Loucy (cell line): ENCODE measurements around the gene PSORS1C2.

Experiments used
- H2AFZ ChIP-seq: fragments of 200-600 bp; sonication (generic); 2 replicates; pipeline ENCODE4 v1.6.0; 2016; ENCODE audit warnings: antibody characterized with exemption, mild to moderate bottlenecking, low read length, moderate library complexity
- H3F3A ChIP-seq: fragments of 200-600 bp; 2 replicates; pipeline ENCODE4 v1.6.0; 2016; ENCODE audit warnings: antibody characterized with exemption, low read depth, mild to moderate bottlenecking
- H3K27me3 ChIP-seq: fragments of 200-600 bp; sonication (generic); 2 replicates; pipeline ENCODE4 v1.6.1; 2014; ENCODE audit warnings: low read length, mild to moderate bottlenecking; ENCODE audit not compliant: insufficient read depth, poor library complexity, severe bottlenecking
- H3K36me3 ChIP-seq: fragments of 200-600 bp; sonication (generic); 2 replicates; pipeline ENCODE4 v1.6.1; 2016; ENCODE audit warnings: low read length; ENCODE audit not compliant: insufficient read depth
- H3K4me1 ChIP-seq: fragments of 200-600 bp; sonication (generic); 2 replicates; pipeline ENCODE4 v1.5.1; 2014; ENCODE audit warnings: low read length, mild to moderate bottlenecking; ENCODE audit not compliant: insufficient read depth, poor library complexity, severe bottlenecking
- H3K4me2 ChIP-seq: fragments of 200-600 bp; sonication (generic); 2 replicates; pipeline ENCODE4 v1.6.0; 2014; ENCODE audit warnings: antibody characterized with exemption, low read length, low read depth, mild to moderate bottlenecking; ENCODE audit not compliant: poor library complexity, severe bottlenecking
- H3K4me3 ChIP-seq: fragments of 200-600 bp; sonication (generic); 2 replicates; pipeline ENCODE4 v1.5.1; 2014; ENCODE audit warnings: low read length, mild to moderate bottlenecking, mixed read lengths; ENCODE audit not compliant: poor library complexity, severe bottlenecking
- H3K79me2 ChIP-seq: fragments of 200-600 bp; sonication (generic); 2 replicates; pipeline ENCODE4 v1.6.1; 2014; ENCODE audit warnings: low read length; ENCODE audit not compliant: insufficient read depth
- H3K9ac ChIP-seq: fragments of 200-600 bp; sonication (generic); 2 replicates; pipeline ENCODE4 v1.6.0; 2014; ENCODE audit warnings: mild to moderate bottlenecking, low read depth, low read length, moderate library complexity; ENCODE audit not compliant: poor library complexity, severe bottlenecking
- H3K9me2 ChIP-seq: fragments of 200-600 bp; sonication (generic); replicated peaks from 2 replicates; pipeline ENCODE4 v1.6.1; 2016; ENCODE audit warnings: low read depth, low read length, mixed read lengths
- H3K9me3 ChIP-seq: fragments of 200-600 bp; sonication (generic); 2 replicates; pipeline ENCODE4 v1.6.1; 2014; ENCODE audit warnings: mild to moderate bottlenecking, antibody characterized with exemption, low read length, low read depth; ENCODE audit not compliant: insufficient read depth
- H4K20me1 ChIP-seq: fragments of 200-600 bp; sonication (generic); 2 replicates; pipeline ENCODE4 v1.6.0; 2014; ENCODE audit warnings: antibody characterized with exemption, low read length, mild to moderate bottlenecking; ENCODE audit not compliant: insufficient read depth, poor library complexity, severe bottlenecking
- CTCF ChIP-seq: fragments of 200-600 bp; sonication (generic); conservative IDR thresholded peaks from 2 replicates; pipeline ENCODE4 v1.5.1; 2014; ENCODE audit warnings: mild to moderate bottlenecking, antibody characterized with exemption, low read length
- EZH2phosphoT487 ChIP-seq: fragments of 200-600 bp; IDR thresholded peaks from 2 replicates; pipeline ENCODE4 v1.6.1; 2018; ENCODE audit warnings: antibody characterized with exemption, mild to moderate bottlenecking, moderate library complexity, borderline replicate concordance

Gene PSORS1C2

GRCh38 chr6:31144296-31144969 is 5.6 kb upstream of the PSORS1C2 start:
- no peak for TF ChIP-seq EZH2phosphoT487
- no peak for TF ChIP-seq CTCF
- H3K36me3 ChIP-seq = no peaks in the 10 kb centered on the region
- no peak overlapping the region for H3K4me2 ChIP-seq
- H3K4me1 ChIP-seq = no peaks in the 10 kb centered on the region
- no peaks in the 10 kb centered on the region for H4K20me1 ChIP-seq
- H3K9ac ChIP-seq = no peak overlapping the region
- H2AFZ ChIP-seq = no peak overlapping the region
- no peaks in the 10 kb centered on the region for H3K27me3 ChIP-seq
- no peaks in the 10 kb centered on the region for H3K79me2 ChIP-seq
- no peak overlapping the region for H3K4me3 ChIP-seq
- H3F3A ChIP-seq = no peaks in the 10 kb centered on the region
- H3K9me3 ChIP-seq = no peaks in the 10 kb centered on the region
- no peaks in the 10 kb centered on the region for H3K9me2 ChIP-seq

GRCh38 chr6:31143148-31143547 is 4.3 kb upstream of the PSORS1C2 start:
- no peak overlapping the region for H3K4me3 ChIP-seq
- H3K9me3 ChIP-seq = no peaks in the 10 kb centered on the region
- H3K9ac ChIP-seq = no peak overlapping the region
- H3K4me1 ChIP-seq = no peaks in the 10 kb centered on the region
- H3K27me3 ChIP-seq = no peaks in the 10 kb centered on the region
- H2AFZ ChIP-seq = no peak overlapping the region
- TF ChIP-seq EZH2phosphoT487 = no peak
- H4K20me1 ChIP-seq = no peaks in the 10 kb centered on the region
- no peaks in the 10 kb centered on the region for H3K36me3 ChIP-seq
- no peaks in the 10 kb centered on the region for H3F3A ChIP-seq
- H3K79me2 ChIP-seq = no peaks in the 10 kb centered on the region
- H3K9me2 ChIP-seq = no peaks in the 10 kb centered on the region
- no peak overlapping the region for H3K4me2 ChIP-seq

- no peak overlapping the region for H2AFZ ChIP-seq
- no peaks in the 10 kb centered on the region for H3K36me3 ChIP-seq
- H3K4me1 ChIP-seq = peaks cover 3% of the 10 kb centered on the region
- no peak overlapping the region for H3K4me3 ChIP-seq
- H3K4me2 ChIP-seq = no peak overlapping the region
- H3K27me3 ChIP-seq = no peaks in the 10 kb centered on the region
- H3F3A ChIP-seq = no peaks in the 10 kb centered on the region
- no peaks in the 10 kb centered on the region for H3K79me2 ChIP-seq
- TF ChIP-seq CTCF (no peak), EZH2phosphoT487 (no peak)
- H3K9me3 ChIP-seq = no peaks in the 10 kb centered on the region
- H3K9ac ChIP-seq = no peak overlapping the region
- H4K20me1 ChIP-seq = no peaks in the 10 kb centered on the region
- no peaks in the 10 kb centered on the region for H3K9me2 ChIP-seq
Measured at GRCh38 chr6:31142361-31142761, 3.5 kb upstream of the PSORS1C2 start.

GRCh38 chr6:31140643-31141042 is 1.8 kb upstream of the PSORS1C2 start:
- no peak overlapping the region for H3K4me2 ChIP-seq
- H3K4me3 ChIP-seq = no peak overlapping the region
- H3F3A ChIP-seq = no peaks in the 10 kb centered on the region
- TF ChIP-seq EZH2phosphoT487 (no peak), CTCF (no peak)
- no peak overlapping the region for H3K9ac ChIP-seq
- H3K4me1 ChIP-seq = peaks cover 3% of the 10 kb centered on the region
- no peaks in the 10 kb centered on the region for H3K27me3 ChIP-seq
- no peaks in the 10 kb centered on the region for H4K20me1 ChIP-seq
- H3K79me2 ChIP-seq = no peaks in the 10 kb centered on the region
- no peaks in the 10 kb centered on the region for H3K36me3 ChIP-seq
- no peak overlapping the region for H2AFZ ChIP-seq
- no peaks in the 10 kb centered on the region for H3K9me2 ChIP-seq
- no peaks in the 10 kb centered on the region for H3K9me3 ChIP-seq
